H54 (cell line): Measurements from ENCODE around the gene LDLRAD3.

Source experiments
- DNase-seq: peaks from one replicate; pipeline ENCODE4 v3.0.0; 2011; ENCODE audit warnings: low spot score, mixed read lengths; ENCODE audit not compliant: insufficient read length
- FAIRE-seq: peaks from 3 replicates; lab custom pipeline; 2011; peaks lifted over from hg19 to GRCh38; lab: Jason Lieb, UNC
- POLR2A ChIP-seq: IDR thresholded peaks from 2 replicates; pipeline ENCODE4 v1.6.1; 2011; ENCODE audit warnings: low read depth, mild to moderate bottlenecking, low read length

LDLRAD3 gene

DNA sequence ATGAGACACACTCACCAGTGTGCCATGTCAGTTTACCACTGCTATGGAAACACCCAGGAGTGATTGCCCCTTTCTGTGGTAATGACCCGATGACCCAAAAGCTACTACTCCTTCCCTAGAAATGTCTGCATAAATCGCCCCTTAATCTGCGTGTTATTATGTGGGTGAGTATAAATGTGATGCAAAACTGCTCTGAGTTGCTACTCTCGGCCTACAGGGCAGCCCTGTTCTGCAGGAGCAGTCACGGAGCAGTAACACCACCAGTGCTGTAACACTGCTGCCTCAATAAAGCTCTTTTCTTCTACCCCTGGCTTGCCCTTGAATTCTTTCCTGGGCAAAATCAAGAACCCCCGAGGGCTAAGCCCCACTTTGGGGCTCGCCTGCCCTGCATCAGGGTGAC, 9.6 kb upstream of the LDLRAD3 start:
- TF ChIP-seq POLR2A, result no peak
- FAIRE-seq (no peak), DNase-seq (no peak)

- FAIRE-seq (no peak), DNase-seq (no peak)
- TF ChIP-seq POLR2A, result no peak
Observed at GRCh38 chr11:35934981-35935380, 8.9 kb upstream of the LDLRAD3 start.

DNA sequence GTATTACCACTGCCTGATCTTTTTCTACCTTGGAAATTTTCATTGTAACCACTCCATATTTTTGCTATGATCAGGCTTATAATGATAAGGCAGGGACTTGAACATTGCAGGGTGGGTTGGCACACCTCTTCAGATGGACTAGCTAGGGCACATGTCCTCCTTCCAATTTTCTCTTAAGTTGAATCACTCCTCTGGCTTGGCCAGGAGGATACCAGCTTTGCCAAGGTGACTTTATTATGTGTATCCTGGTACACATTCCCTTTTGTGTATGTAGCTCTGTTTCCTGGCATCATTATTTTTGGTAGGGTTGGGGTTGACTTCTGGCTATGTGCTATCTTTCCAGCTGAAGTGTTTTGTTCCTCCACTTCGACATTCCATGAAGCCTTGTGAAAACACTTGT, 8.5 kb upstream of the LDLRAD3 start:
- no peak for FAIRE-seq
- no peak for TF ChIP-seq POLR2A

GRCh38 chr11:35937111-35937510, 6.8 kb upstream of the LDLRAD3 start:
- FAIRE-seq (no peak), DNase-seq (no peak)
- no peak for TF ChIP-seq POLR2A

More for the DNA sequence above, 8.5 kb upstream of the LDLRAD3 start:
- no peak for DNase-seq

GRCh38 chr11:35937700-35938099, 6.2 kb upstream of the LDLRAD3 start:
- TF ChIP-seq POLR2A, result no peak
- DNase-seq (no peak), FAIRE-seq (no peak)

- FAIRE-seq (no peak), DNase-seq (no peak)
- TF ChIP-seq POLR2A, result no peak
Observed at GRCh38 chr11:35938231-35938630, 5.6 kb upstream of the LDLRAD3 start.

DNA sequence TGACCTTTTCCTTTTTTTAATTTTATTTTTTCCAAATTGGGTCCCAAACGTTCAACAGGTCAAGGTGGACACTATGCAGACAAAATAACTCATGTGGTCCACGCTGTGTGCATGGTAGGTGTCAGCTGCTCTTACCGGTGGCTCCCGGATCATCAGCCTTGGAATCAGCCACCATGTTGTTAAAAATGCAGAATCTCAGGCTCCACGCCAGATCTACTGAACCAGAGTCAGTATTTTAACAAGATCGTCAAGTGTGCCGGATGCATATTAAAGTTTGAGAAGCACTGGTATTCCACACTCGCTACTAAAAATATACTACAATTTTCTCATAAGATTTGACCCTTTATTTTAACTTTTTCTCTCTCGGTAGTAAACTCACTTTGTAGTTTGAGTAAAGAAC, 553 bp upstream of the LDLRAD3 start:
- no peak for TF ChIP-seq POLR2A
- DNase-seq (no peak), FAIRE-seq (no peak)

DNA sequence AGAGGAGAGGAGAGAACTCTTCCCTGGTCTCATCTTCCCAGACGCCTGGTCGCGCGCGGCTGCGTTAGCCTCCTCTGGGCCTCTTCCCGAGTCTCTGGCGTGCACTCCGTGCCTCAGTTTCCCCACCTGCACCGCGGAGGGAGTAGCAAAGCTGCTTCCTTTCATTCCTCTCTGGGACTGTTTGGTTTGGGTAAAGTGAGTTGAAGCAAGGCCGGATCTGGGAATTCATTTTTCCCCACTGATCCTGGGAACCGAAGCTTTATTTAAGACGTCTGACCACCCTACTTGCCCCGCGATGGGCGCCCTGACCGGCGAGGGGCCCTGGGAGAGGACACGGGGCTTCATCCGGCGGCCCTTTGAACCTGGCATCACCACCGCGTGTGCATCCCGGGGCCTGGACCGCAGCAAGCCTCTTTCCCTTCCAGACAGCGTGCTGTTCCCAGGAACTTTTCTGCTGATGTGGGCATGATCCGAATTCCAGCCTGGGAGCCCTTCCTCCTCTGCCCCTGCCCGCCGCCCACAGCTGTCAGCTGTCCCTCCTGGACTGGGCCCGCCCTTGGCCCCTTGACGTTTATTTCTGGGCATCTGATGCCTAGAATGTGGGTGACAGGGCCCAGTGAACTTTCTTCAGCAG, 758 bp downstream of the LDLRAD3 start:
- TF ChIP-seq POLR2A, result no peak
- DNase-seq (no peak), FAIRE-seq (no peak)

- TF ChIP-seq POLR2A, result no peak
- DNase-seq (no peak), FAIRE-seq (no peak)
Observed at GRCh38 chr11:35945137-35945518, 1.3 kb downstream of the LDLRAD3 start.

- FAIRE-seq (no peak), DNase-seq (no peak)
- no peak for TF ChIP-seq POLR2A
Observed at GRCh38 chr11:35946766-35947165, 2.9 kb downstream of the LDLRAD3 start.

DNA sequence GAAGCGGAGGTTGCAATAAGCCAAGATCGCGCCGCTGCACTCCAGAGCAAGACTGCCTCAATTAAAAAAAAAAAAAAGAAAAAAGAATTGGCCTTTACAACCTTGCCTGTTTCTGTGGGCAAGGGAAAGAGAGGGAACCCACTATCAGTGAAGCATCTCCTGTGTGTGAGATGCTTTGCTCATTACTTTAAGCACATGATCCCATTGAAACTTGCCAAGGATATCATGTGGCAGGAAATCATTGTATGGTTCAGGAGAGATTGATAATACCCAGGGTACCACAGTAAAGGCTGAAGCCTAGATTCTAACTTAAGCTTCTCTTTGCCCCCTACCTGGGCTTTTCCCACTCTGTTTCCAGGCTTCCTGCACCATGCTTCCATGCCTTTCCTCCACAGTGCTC, 3.6 kb downstream of the LDLRAD3 start:
- no peak for DNase-seq

GRCh38 chr11:35949242-35949641, 5.4 kb downstream of the LDLRAD3 start:
- DNase-seq (no peak), FAIRE-seq (no peak)
- no peak for TF ChIP-seq POLR2A

More for the DNA sequence above, 3.6 kb downstream of the LDLRAD3 start:
- FAIRE-seq, result no peak
- no peak for TF ChIP-seq POLR2A

DNA sequence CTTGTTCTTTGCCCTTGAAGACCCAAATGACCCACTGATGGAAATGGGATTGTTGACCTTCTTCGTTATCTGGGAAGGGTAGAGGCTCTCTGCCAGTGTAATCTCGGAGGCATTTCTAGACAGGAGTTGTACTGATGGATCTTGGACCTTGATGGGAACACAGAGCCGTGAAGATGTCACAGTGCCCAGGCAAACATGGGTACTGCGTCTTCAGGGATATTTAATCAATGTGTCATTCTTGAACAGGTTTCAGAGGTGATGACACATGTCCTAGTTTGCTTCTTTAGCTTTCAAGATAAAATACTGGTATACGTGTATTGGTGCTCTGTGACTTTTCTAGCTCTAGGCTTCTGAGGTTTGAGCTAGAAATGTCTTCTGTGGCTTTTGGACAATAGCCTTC, 6.2 kb downstream of the LDLRAD3 start:
- DNase-seq (no peak), FAIRE-seq (no peak)
- TF ChIP-seq POLR2A, result no peak

- FAIRE-seq, result no peak
- no peak for TF ChIP-seq POLR2A
- DNase-seq, result no peak
Observed at GRCh38 chr11:35951680-35952079, 7.8 kb downstream of the LDLRAD3 start.

DNA sequence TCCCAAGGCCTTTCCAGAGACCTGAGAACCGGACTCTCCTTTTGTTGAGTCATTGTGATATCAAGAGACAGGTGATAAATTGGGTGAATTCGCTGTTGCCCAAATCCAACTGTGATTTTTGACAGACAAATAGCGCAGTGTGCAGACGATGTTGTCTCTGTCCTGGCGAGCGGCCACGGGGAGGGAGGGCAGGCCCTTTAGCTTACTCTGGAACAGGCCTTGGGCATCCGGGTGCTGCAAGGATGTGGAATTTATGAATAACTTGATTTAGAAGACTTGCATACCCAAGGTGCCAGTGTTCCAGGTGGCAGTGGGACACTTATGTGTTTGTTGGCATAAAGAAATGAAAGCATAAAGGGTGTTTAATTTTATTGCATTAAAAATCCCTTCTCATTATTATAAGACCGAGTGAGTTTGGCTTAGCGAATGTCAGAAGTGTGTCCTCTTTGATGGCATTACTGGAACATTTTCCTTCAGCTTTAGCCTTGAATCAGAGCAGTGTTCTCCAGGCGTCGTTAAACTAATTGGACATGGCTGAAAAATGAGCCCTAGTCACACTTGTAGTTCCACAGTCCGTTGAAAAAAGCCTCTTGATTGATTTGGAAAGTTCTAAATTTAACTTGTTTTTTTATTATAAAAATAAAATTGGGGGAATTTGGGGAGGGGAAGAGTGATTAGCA, 9.4 kb downstream of the LDLRAD3 start:
- FAIRE-seq, result no peak
- no peak for TF ChIP-seq POLR2A
- no peak for DNase-seq
